Spinal cord (tissue), 10 donors: ENCODE measurements around the gene TRABD2B. TPM values are rescaled to one million over a fixed set of nuclear protein-coding genes. Genes with fewer than 3 reads are reported as not detected.
A peak's percentile ranks its signal among the peaks of the same experiment; 100 is the strongest.

Source experiments
- DNase-seq, 6 donors: peaks; one replicate each; pipeline versions ENCODE4 v3.0.0 to v3.0.0-alpha.2; 2013 to 2015; ENCODE audit warnings: low spot score in 6 of 6, low read depth in 4 of 6
- H3K27ac ChIP-seq: one replicate; pipeline ENCODE4 v1.5.1; 2013; ENCODE audit warnings: low read depth, low read length, control low read depth
- H3K27me3 ChIP-seq: one replicate; pipeline ENCODE4 v1.6.1; 2013; ENCODE audit warnings: low read length; ENCODE audit not compliant: control insufficient read depth, insufficient read depth
- H3K36me3 ChIP-seq: one replicate; pipeline ENCODE4 v1.6.1; 2013; ENCODE audit warnings: low read length; ENCODE audit not compliant: control insufficient read depth, insufficient read depth
- H3K4me1 ChIP-seq: one replicate; pipeline ENCODE4 v1.6.1; 2013; ENCODE audit warnings: low read length; ENCODE audit not compliant: control insufficient read depth, insufficient read depth
- H3K4me3 ChIP-seq: one replicate; pipeline ENCODE4 v1.5.1; 2013; ENCODE audit warnings: low read depth, low read length, control low read depth
- H3K9me3 ChIP-seq: one replicate; pipeline ENCODE4 v1.6.1; 2013; ENCODE audit warnings: low read length; ENCODE audit not compliant: control insufficient read depth, insufficient read depth
- WGBS: methylation state at CpG from one replicate; pipeline ENCODE4 v1.1.5; 2013; ENCODE audit warnings: missing lambda C conversion rate; ENCODE audit not compliant: insufficient coverage; 5-methylcytosine and 5-hydroxymethylcytosine counted together
- polyA plus RNA-seq, 2 donors: library from polyadenylated mRNA; unstranded; fragments of 120-200 nt; gene quantifications; one replicate each; pipeline ENCODE4 v1.2.1, GENCODE V29; 2013; ENCODE audit not compliant: insufficient read length in 2 of 2
- total RNA-seq, 2 donors: library from RNA; depleted of rRNA in 1 of 2; stranded (reverse); fragments of 120-200 nt in 1 of 2; fragments of >200 nt in 1 of 2; gene quantifications; one replicate each; pipeline versions ENCODE4 v1.2.3 to v1.2.4, GENCODE V29; 2013 to 2014
- donor health status: healthy.

Gene TRABD2B
- total and polyA plus RNA-seq, 4 donors = 0.89 to 3.1 (median 1.6) TPM

- H3K4me1 ChIP-seq = no peaks in the 10 kb centered on the region
- H3K4me3 ChIP-seq = no peak overlapping the region
- H3K27ac ChIP-seq = no peak overlapping the region
- WGBS = no CpG with 5 or more reads among the region's 4 CpGs
- H3K9me3 ChIP-seq = no peaks in the 10 kb centered on the region
- H3K36me3 ChIP-seq = no peaks in the 10 kb centered on the region
- DNase-seq = no peak
- H3K27me3 ChIP-seq = peaks cover 2% of the 10 kb centered on the region
Observed at GRCh38 chr1:47972864-47973432, 24.2 kb downstream of the TRABD2B start.

- H3K27ac ChIP-seq = no peak overlapping the region
- H3K9me3 ChIP-seq = no peaks in the 10 kb centered on the region
- 100% methylated on average over 2 of the region's 2 CpGs for WGBS
- no peaks in the 10 kb centered on the region for H3K4me1 ChIP-seq
- peaks cover 2% of the 10 kb centered on the region for H3K27me3 ChIP-seq
- no peak overlapping the region for H3K4me3 ChIP-seq
- no peak for DNase-seq
- H3K36me3 ChIP-seq = no peaks in the 10 kb centered on the region
Observed at GRCh38 chr1:47971385-47972160, 25.6 kb downstream of the TRABD2B start.

GRCh38 chr1:47970882-47971281 is 26.3 kb downstream of the TRABD2B start:
- Histone ChIP-seq H3K27me3 (peaks cover 2% of the 10 kb centered on the region), H3K27ac (no peak overlapping the region), H3K9me3 (no peaks in the 10 kb centered on the region), H3K4me3 (no peak overlapping the region), H3K4me1 (no peaks in the 10 kb centered on the region), H3K36me3 (no peaks in the 10 kb centered on the region)
- DNase-seq = no peak
- WGBS = no CpG with 5 or more reads among the region's 3 CpGs

GRCh38 chr1:47969478-47969877 is 27.7 kb downstream of the TRABD2B start:
- no peaks in the 10 kb centered on the region for H3K36me3 ChIP-seq
- no peak overlapping the region for H3K4me3 ChIP-seq
- no peaks in the 10 kb centered on the region for H3K27me3 ChIP-seq
- DNase-seq = no peak
- no peaks in the 10 kb centered on the region for H3K9me3 ChIP-seq
- 100% methylated on average over 3 of the region's 3 CpGs for WGBS
- H3K27ac ChIP-seq = no peak overlapping the region
- H3K4me1 ChIP-seq = no peaks in the 10 kb centered on the region

GRCh38 chr1:47968556-47968888 is 28.7 kb downstream of the TRABD2B start:
- no peak overlapping the region for H3K4me3 ChIP-seq
- no peaks in the 10 kb centered on the region for H3K27me3 ChIP-seq
- H3K9me3 ChIP-seq = no peaks in the 10 kb centered on the region
- no peak for DNase-seq
- H3K27ac ChIP-seq = no peak overlapping the region
- no peaks in the 10 kb centered on the region for H3K4me1 ChIP-seq
- no peaks in the 10 kb centered on the region for H3K36me3 ChIP-seq
- 96% methylated on average over 2 of the region's 3 CpGs for WGBS

- DNase-seq = peak in 1 of 6 donors; percentile 42
- H3K4me3 ChIP-seq = no peak overlapping the region
- H3K36me3 ChIP-seq = no peaks in the 10 kb centered on the region
- H3K27me3 ChIP-seq = no peaks in the 10 kb centered on the region
- no peaks in the 10 kb centered on the region for H3K4me1 ChIP-seq
- 66% methylated on average over 5 of the region's 7 CpGs for WGBS
- H3K9me3 ChIP-seq = no peaks in the 10 kb centered on the region
- no peak overlapping the region for H3K27ac ChIP-seq
Observed at GRCh38 chr1:47967864-47968555, 29.2 kb downstream of the TRABD2B start.

GRCh38 chr1:47965816-47966215 is 31.4 kb downstream of the TRABD2B start:
- Histone ChIP-seq H3K9me3 (no peaks in the 10 kb centered on the region), H3K27ac (no peak overlapping the region), H3K36me3 (no peaks in the 10 kb centered on the region), H3K27me3 (no peaks in the 10 kb centered on the region), H3K4me3 (no peak overlapping the region), H3K4me1 (peaks cover 3% of the 10 kb centered on the region)
- DNase-seq = no peak
- 83% methylated on average over 2 of the region's 4 CpGs for WGBS

GRCh38 chr1:47964636-47965035 is 32.5 kb downstream of the TRABD2B start:
- no peak for DNase-seq
- Histone ChIP-seq H3K36me3 (no peaks in the 10 kb centered on the region), H3K27me3 (no peaks in the 10 kb centered on the region), H3K4me3 (no peak overlapping the region), H3K27ac (no peak overlapping the region), H3K9me3 (no peaks in the 10 kb centered on the region), H3K4me1 (peaks cover 3% of the 10 kb centered on the region)
- WGBS = 64% methylated on average over 4 of the region's 5 CpGs

GRCh38 chr1:47963568-47964358 is 33.4 kb downstream of the TRABD2B start:
- Histone ChIP-seq H3K4me3 (no peak overlapping the region), H3K9me3 (no peaks in the 10 kb centered on the region), H3K4me1 (peaks cover 3% of the 10 kb centered on the region), H3K27me3 (no peaks in the 10 kb centered on the region), H3K36me3 (no peaks in the 10 kb centered on the region), H3K27ac (peak overlapping the region; percentile 1)
- peak in 1 of 6 donors; percentile 31 for DNase-seq
- WGBS = 63% methylated on average over 8 of the region's 13 CpGs
